GM06990 (cell line): ENCODE results near the gene UBE2G1.
"Not testable (repeated sequence)": the region's sequence is repeated elsewhere in the genome, so short reads cannot be mapped to it uniquely, and the experiment has no call there.

Experiments used
- DNase-seq: peaks from one replicate; pipeline ENCODE4 v3.0.0-alpha.2; 2011; ENCODE audit not compliant: insufficient read length; ENCODE audit errors: extremely low read depth
- H3K27me3 ChIP-seq: replicated peaks from 2 replicates; pipeline ENCODE4 v1.6.0; 2011; ENCODE audit warnings: low read length; ENCODE audit not compliant: control insufficient read depth, insufficient read depth
- H3K36me3 ChIP-seq: 2 replicates; pipeline ENCODE4 v1.5.1; 2011; ENCODE audit warnings: low read length; ENCODE audit not compliant: control insufficient read depth, insufficient read depth
- H3K4me3 ChIP-seq: replicated peaks from 2 replicates; pipeline ENCODE4 v1.5.1; 2011; ENCODE audit warnings: low read depth, mild to moderate bottlenecking, control low read depth, low read length
- TF ChIP-seq, protein P1 (sequence below): IDR thresholded peaks from 2 replicates; pipeline ENCODE4 v1.5.1; 2011; ENCODE audit warnings: low read length, control low read depth, mild to moderate bottlenecking, inconsistent platforms; ENCODE audit not compliant: insufficient read depth, poor library complexity, severe bottlenecking

The UBE2G1 gene

DNA sequence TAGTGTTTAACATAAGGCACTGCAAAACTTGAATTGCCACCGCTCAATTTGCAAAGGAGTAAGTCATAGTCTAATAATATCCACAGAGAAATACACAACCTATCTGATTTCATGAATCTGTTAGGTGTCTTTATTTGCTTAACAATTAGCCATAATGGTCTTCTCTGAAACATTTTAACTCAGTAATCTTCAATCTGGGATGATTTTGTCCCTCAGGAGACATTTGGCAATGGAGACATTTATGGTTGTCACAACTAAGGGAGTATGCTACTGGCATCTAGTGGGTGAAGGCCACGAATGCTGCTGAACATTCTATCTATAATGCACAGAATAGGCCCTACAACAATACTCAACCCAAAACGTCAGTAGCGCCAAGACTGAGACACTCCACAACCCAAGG, 4.3 kb downstream of the UBE2G1 start:
- no peaks in the 10 kb centered on the region for H3K27me3 ChIP-seq
- H3K4me3 ChIP-seq: no peak overlapping the region
- H3K36me3 ChIP-seq: peaks cover 2% of the 10 kb centered on the region
- TF ChIP-seq, protein P1, sequence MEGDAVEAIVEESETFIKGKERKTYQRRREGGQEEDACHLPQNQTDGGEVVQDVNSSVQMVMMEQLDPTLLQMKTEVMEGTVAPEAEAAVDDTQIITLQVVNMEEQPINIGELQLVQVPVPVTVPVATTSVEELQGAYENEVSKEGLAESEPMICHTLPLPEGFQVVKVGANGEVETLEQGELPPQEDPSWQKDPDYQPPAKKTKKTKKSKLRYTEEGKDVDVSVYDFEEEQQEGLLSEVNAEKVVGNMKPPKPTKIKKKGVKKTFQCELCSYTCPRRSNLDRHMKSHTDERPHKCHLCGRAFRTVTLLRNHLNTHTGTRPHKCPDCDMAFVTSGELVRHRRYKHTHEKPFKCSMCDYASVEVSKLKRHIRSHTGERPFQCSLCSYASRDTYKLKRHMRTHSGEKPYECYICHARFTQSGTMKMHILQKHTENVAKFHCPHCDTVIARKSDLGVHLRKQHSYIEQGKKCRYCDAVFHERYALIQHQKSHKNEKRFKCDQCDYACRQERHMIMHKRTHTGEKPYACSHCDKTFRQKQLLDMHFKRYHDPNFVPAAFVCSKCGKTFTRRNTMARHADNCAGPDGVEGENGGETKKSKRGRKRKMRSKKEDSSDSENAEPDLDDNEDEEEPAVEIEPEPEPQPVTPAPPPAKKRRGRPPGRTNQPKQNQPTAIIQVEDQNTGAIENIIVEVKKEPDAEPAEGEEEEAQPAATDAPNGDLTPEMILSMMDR: no peak
- no peak for DNase-seq

DNA sequence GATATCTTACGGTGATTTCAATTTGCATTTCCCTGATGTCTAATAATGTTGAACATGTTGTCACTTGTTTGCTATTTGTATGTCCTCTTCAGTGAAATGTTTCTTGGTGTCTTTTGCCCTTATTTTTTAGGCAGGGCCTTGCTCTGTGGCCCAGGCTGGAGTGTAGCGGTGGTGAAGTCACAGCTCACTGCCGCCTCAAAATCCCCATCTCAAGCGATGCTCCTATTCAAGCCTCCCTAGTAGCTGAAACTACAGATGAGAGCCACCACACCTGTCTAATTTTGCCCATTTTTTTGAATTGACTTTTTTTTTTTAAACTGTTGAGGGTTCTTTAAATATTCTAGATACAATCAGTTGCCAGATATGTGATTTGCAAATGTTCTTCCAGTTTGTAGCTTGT, 8.3 kb downstream of the UBE2G1 start:
- peaks cover 2% of the 10 kb centered on the region for H3K36me3 ChIP-seq
- no peak for DNase-seq
- TF ChIP-seq, protein P1: no peak
- H3K4me3 ChIP-seq: no peak overlapping the region; the same call in 1 of the 2 replicates
- H3K27me3 ChIP-seq: no peaks in the 10 kb centered on the region

DNA sequence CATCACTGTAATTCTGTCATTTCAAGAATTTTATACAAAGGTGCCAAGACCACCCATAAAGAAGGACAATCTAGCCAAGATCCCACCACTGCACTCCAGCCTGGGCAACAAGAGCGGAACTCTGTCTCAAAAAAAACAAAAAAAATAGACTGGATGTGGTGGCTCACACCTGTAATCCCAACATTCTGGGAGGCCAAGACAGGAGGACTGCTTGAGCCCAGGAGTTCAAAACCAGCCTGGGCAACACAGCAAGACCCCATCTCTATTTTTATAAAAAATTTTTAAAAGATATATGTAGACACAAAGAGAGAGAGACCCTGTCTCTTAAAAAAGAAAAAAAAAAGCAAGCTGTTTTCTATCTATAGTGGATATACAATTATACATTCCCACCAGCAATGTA, 8.8 kb downstream of the UBE2G1 start:
- DNase-seq: no peak
- TF ChIP-seq, protein P1: no peak
- H3K27me3 ChIP-seq: no peaks in the 10 kb centered on the region
- peaks cover 2% of the 10 kb centered on the region for H3K36me3 ChIP-seq
- no peak overlapping the region for H3K4me3 ChIP-seq

DNA sequence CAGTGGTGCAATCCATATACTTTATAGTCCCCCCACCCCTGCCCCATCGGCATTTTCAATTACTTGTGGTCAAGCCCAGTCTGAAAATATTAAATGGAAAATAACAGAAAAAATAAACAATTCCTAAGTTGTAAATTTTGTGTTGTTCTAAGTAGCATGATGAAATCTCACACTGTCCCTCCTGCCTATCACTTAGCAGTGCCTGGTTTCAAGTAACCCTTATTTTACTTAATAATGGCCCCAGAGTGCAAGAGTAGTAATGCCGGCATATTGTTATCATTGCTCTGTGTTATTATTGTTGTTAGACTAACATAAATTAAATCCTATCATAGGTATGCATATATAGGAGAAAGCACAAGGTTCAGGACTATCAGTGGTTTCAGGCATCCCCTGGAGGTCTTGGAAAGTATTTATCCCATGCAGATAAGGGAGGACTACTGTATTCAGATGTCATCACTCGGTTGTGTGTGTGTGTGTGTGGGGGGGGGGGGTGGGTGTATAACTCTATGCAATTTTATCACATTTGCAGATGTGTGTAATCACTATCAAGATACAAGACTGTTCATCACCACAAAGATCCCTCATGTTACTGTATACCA, 9.3 kb downstream of the UBE2G1 start:
- Histone ChIP-seq H3K36me3 (peaks cover 2% of the 10 kb centered on the region), H3K27me3 (no peaks in the 10 kb centered on the region), H3K4me3 (no peak overlapping the region)
- TF ChIP-seq, protein P1: no peak
- no peak for DNase-seq

DNA sequence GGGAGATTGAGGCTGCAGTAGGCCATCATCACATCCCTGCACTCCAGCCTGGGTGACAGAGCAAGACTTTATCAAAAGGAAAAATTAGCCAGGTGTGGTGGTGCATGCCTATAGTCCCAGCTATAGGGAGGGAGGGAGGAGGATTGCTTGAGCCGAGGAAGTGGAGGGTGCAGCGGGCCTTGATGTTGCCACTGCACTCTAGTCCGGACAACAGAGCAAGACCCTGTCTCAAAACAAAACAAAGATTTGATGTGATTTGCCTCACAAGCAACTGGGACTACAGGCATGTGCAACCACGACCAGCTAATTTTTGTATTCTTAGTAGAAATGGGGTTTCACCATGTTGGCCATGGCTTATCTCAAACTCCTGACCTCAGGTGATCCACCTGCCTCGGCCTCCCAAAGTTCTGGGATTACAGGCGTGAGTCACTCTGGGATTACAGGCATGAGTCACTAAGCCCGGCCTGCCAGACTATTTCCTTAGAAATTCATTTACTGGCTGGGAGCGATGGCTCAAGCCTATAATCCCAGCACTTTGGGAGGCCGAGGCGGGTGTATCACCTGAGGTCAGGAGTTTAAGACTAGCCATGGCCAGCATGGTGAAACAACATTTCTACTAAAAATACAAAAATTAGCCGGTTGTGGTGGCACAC, 11.5 kb downstream of the UBE2G1 start:
- H3K27me3 ChIP-seq: no peaks in the 10 kb centered on the region
- no peak overlapping the region for H3K4me3 ChIP-seq
- DNase-seq: no peak
- H3K36me3 ChIP-seq: no peaks in the 10 kb centered on the region; the same call in 1 of the 2 replicates
- TF ChIP-seq, protein P1: no peak

DNA sequence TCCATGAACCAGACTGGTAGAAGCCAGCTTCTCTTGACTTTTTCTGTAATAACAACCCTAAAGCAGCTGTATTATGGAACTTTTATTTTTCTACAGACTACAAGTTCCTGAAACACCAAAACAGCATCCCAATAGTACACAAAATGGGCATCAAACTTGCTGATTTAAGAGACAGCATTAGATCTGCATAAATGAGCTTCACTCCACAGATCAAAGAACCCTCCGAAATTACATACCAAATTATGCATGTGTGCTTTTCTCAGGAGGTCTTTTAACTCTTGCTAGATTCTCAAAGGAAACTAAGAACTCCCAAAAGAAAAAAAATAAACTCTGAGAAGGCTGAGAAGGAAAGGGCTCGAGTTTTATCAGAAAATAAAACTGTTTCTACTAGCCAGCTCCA, 12.3 kb downstream of the UBE2G1 start:
- TF ChIP-seq, protein P1: no peak
- H3K27me3 ChIP-seq: no peaks in the 10 kb centered on the region
- no peaks in the 10 kb centered on the region; the same call in 1 of the 2 replicates for H3K36me3 ChIP-seq
- no peak for DNase-seq
- H3K4me3 ChIP-seq: no peak overlapping the region

DNA sequence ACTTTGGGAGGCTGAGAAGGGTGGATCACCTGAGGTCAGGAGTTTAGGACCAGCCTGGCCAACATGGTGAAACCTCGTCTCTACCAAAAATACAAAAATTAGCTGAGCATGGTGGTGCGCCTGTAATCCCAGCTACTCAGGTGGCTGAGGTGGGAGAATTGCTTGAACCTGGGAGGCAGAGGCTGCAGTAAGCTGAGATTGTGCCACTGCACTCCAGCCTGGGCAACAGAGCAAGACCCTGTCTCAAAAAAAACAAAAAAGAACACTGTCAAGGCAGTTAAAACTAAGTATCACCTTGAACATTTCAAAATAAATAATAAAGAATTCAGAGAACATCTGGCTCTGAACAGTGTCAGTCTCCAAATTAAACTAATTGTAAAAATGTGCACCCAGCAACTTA, 16.3 kb downstream of the UBE2G1 start:
- H3K27me3 ChIP-seq, H3K36me3 ChIP-seq, H3K4me3 ChIP-seq, DNase-seq: not testable (repeated sequence)
